Lower lobe of right lung (tissue), 2 donors: ENCODE data around the gene CRABP2. TPM values are rescaled to one million over a fixed set of nuclear protein-coding genes. Genes with fewer than 3 reads are reported as not detected.
A peak's percentile ranks its signal among the peaks of the same experiment; 100 is the strongest.

Experiments
- ATAC-seq, 2 donors: fragments of 200-7000 bp; cut with Tn5 transposase; one replicate each; pipeline ENCODE4 v1.9.1; 2020 to 2022; ENCODE audit warnings: mild to moderate bottlenecking in 2 of 2, moderate library complexity in 2 of 2
- DNase-seq: peaks from one replicate; pipeline ENCODE4 v3.0.0-alpha.2; 2020
- H3K27ac ChIP-seq: fragments of 200-600 bp; one replicate; pipeline ENCODE4 v1.8.0; 2022
- H3K27me3 ChIP-seq: fragments of 200-600 bp; one replicate; pipeline ENCODE4 v1.8.0; 2022; ENCODE audit warnings: low read depth
- H3K36me3 ChIP-seq: fragments of 200-600 bp; one replicate; pipeline ENCODE4 v1.8.0; 2022; ENCODE audit warnings: mild to moderate bottlenecking
- H3K4me1 ChIP-seq: fragments of 200-600 bp; one replicate; pipeline ENCODE4 v1.8.0; 2022
- H3K4me3 ChIP-seq: fragments of 200-600 bp; one replicate; pipeline ENCODE4 v1.8.0; 2022; ENCODE audit warnings: mild to moderate bottlenecking
- H3K9me3 ChIP-seq: fragments of 200-600 bp; one replicate; pipeline ENCODE4 v1.8.0; 2022
- CTCF ChIP-seq: fragments of 200-600 bp; IDR thresholded peaks from one replicate; pipeline ENCODE4 v1.8.0; 2022; ENCODE audit warnings: antibody characterized with exemption, mild to moderate bottlenecking
- intact Hi-C: fragments of 100-400 bp; cut with DNase I; formaldehyde crosslinking; loops from one replicate; pipeline ENCODE4 v1.11.0; 2022
- total RNA-seq: library from RNA; stranded (reverse); fragmentation: NEBNext Ultra II Directional; extraction: Animal tissue kit (Norgen Biotek cat#: 25700); gene quantifications from one replicate; pipeline ENCODE4 v1.2.1, GENCODE V29; 2021
- donor health status: DM: no; HTN: yes; CAD: no; lungs with severe emphysema.

The CRABP2 gene
- total RNA-seq, 1 donor from 2014 or later, result 2.1 TPM

GRCh38 chr1:156740741-156741480, 35.5 kb upstream of the CRABP2 start, which contains the start of gene MRPL24:
Gene MRPL24 (minus strand): TSS chr1:156741088. CDS start chr1:156738704, 2,384 bp downstream.
- H3K9me3 ChIP-seq, result no peaks in the 10 kb centered on the region
- H3K27me3 ChIP-seq, result no peaks in the 10 kb centered on the region
- H3K4me3 ChIP-seq, result peak within 1 kb of the TSS; percentile 87
- DNase-seq (peak; percentile 97), ATAC-seq (peak; percentile 95 to 97)
- intact Hi-C loops, result no loop called here
- H3K27ac ChIP-seq, result peak within 1 kb of the TSS; percentile 89
- H3K4me1 ChIP-seq, result peaks cover 34% of the 10 kb centered on the region
- TF ChIP-seq CTCF, result no peak
- H3K36me3 ChIP-seq, result peaks cover 57% of the 10 kb centered on the region

- ATAC-seq (peak in 1 of 2 donors; percentile 10), DNase-seq (no peak)
- peak overlapping the region; percentile 75 for H3K27ac ChIP-seq
- peaks cover 28% of the 10 kb centered on the region for H3K4me1 ChIP-seq
- H3K36me3 ChIP-seq, result peaks cover 60% of the 10 kb centered on the region
- intact Hi-C loops, result no loop called here
- H3K9me3 ChIP-seq, result no peaks in the 10 kb centered on the region
- H3K27me3 ChIP-seq, result no peaks in the 10 kb centered on the region
- H3K4me3 ChIP-seq, result peak overlapping the region; percentile 87
- no peak for TF ChIP-seq CTCF
Measured at GRCh38 chr1:156740237-156740740, 34.9 kb upstream of the CRABP2 start.

- TF ChIP-seq CTCF, result no peak
- Histone ChIP-seq H3K9me3 (no peaks in the 10 kb centered on the region), H3K4me3 (no peak overlapping the region), H3K27ac (no peak overlapping the region), H3K27me3 (no peaks in the 10 kb centered on the region), H3K4me1 (peaks cover 26% of the 10 kb centered on the region), H3K36me3 (peaks cover 58% of the 10 kb centered on the region)
- intact Hi-C loops, result no loop called here
- DNase-seq (peak; percentile 6), ATAC-seq (no peak)
Measured at GRCh38 chr1:156738916-156739315, 33.5 kb upstream of the CRABP2 start.

- no peak overlapping the region for H3K4me3 ChIP-seq
- no peaks in the 10 kb centered on the region for H3K9me3 ChIP-seq
- no peak for ATAC-seq
- H3K36me3 ChIP-seq, result peaks cover 58% of the 10 kb centered on the region
- intact Hi-C loops, result no loop called here
- H3K27me3 ChIP-seq, result no peaks in the 10 kb centered on the region
- no peak for TF ChIP-seq CTCF
- peak; percentile 40 for DNase-seq
- peaks cover 26% of the 10 kb centered on the region for H3K4me1 ChIP-seq
- H3K27ac ChIP-seq, result no peak overlapping the region
Measured at GRCh38 chr1:156738407-156738806, 33.0 kb upstream of the CRABP2 start.

- Histone ChIP-seq H3K4me3 (no peak overlapping the region), H3K27me3 (no peaks in the 10 kb centered on the region), H3K27ac (no peak overlapping the region), H3K36me3 (peaks cover 59% of the 10 kb centered on the region), H3K9me3 (no peaks in the 10 kb centered on the region), H3K4me1 (peaks cover 9% of the 10 kb centered on the region)
- ATAC-seq, result no peak
- no peak for TF ChIP-seq CTCF
- intact Hi-C loops, result no loop called here
- DNase-seq, result no peak
Measured at GRCh38 chr1:156733989-156734584, 28.7 kb upstream of the CRABP2 start.
